Osteoblast (primary cell): ENCODE results near the gene PNMT. TPM values are rescaled to one million over a fixed set of nuclear protein-coding genes. Genes with fewer than 3 reads are reported as not detected.
"Not testable (repeated sequence)": the region's sequence is repeated elsewhere in the genome, so short reads cannot be mapped to it uniquely, and the experiment has no call there.

ENCODE experiments used
- DNase-seq: peaks from one replicate; pipeline ENCODE4 v3.0.0; 2011; ENCODE audit warnings: low spot score, mixed read lengths; ENCODE audit not compliant: insufficient read length; ENCODE audit errors: missing footprints
- H2AFZ ChIP-seq: 2 replicates; pipeline ENCODE4 v1.6.0; 2011; ENCODE audit warnings: mild to moderate bottlenecking, low read length
- H3K27ac ChIP-seq: 2 replicates; pipeline ENCODE4 v1.5.1; 2011; ENCODE audit warnings: mild to moderate bottlenecking, low read depth, low read length, moderate library complexity
- H3K27me3 ChIP-seq: 2 replicates; pipeline ENCODE4 v1.6.0; 2012; ENCODE audit warnings: mild to moderate bottlenecking, control low read depth, inconsistent platforms, low read length, moderate library complexity; ENCODE audit not compliant: insufficient read depth
- H3K36me3 ChIP-seq: 2 replicates; pipeline ENCODE4 v1.5.1; 2011; ENCODE audit warnings: mild to moderate bottlenecking, low read length, control low read depth, moderate library complexity; ENCODE audit not compliant: insufficient read depth
- H3K4me1 ChIP-seq: 2 replicates; pipeline ENCODE4 v1.5.1; 2011; ENCODE audit warnings: mild to moderate bottlenecking, low read length, control low read depth, moderate library complexity; ENCODE audit not compliant: insufficient read depth
- H3K4me2 ChIP-seq: 2 replicates; pipeline ENCODE4 v1.6.0; 2011; ENCODE audit warnings: mild to moderate bottlenecking, low read length; ENCODE audit not compliant: insufficient read depth
- H3K4me3 ChIP-seq: fragments of 200-600 bp; sonication (generic); 3 replicates; pipeline ENCODE4 v1.5.1; 2012; ENCODE audit warnings: mild to moderate bottlenecking, low read length, inconsistent platforms; ENCODE audit not compliant: insufficient read depth
- H3K79me2 ChIP-seq: 2 replicates; pipeline ENCODE4 v1.6.0; 2012; ENCODE audit warnings: mild to moderate bottlenecking, low read length, control low read depth, inconsistent platforms; ENCODE audit not compliant: insufficient read depth
- H3K9me3 ChIP-seq: 2 replicates; pipeline ENCODE4 v1.5.1; 2011; ENCODE audit warnings: low read depth, low read length, control low read depth
- H4K20me1 ChIP-seq: 2 replicates; pipeline ENCODE4 v1.6.0; 2012; ENCODE audit warnings: mild to moderate bottlenecking, low read length, control low read depth; ENCODE audit not compliant: insufficient read depth
- total RNA-seq: library from RNA; depleted of rRNA; stranded (reverse); fragments of >200 nt; gene quantifications from 2 replicates; pipeline ENCODE4 v1.2.3, GENCODE V29; 2012
- TF ChIP-seq, protein P1 (sequence below): IDR thresholded peaks from 2 replicates; pipeline ENCODE4 v1.5.1; 2011; ENCODE audit warnings: mild to moderate bottlenecking, low read depth, low read length, moderate library complexity; ENCODE audit errors: extremely low read depth

PNMT gene
- total RNA-seq, 1 donor: not detected

- TF ChIP-seq, protein P1, sequence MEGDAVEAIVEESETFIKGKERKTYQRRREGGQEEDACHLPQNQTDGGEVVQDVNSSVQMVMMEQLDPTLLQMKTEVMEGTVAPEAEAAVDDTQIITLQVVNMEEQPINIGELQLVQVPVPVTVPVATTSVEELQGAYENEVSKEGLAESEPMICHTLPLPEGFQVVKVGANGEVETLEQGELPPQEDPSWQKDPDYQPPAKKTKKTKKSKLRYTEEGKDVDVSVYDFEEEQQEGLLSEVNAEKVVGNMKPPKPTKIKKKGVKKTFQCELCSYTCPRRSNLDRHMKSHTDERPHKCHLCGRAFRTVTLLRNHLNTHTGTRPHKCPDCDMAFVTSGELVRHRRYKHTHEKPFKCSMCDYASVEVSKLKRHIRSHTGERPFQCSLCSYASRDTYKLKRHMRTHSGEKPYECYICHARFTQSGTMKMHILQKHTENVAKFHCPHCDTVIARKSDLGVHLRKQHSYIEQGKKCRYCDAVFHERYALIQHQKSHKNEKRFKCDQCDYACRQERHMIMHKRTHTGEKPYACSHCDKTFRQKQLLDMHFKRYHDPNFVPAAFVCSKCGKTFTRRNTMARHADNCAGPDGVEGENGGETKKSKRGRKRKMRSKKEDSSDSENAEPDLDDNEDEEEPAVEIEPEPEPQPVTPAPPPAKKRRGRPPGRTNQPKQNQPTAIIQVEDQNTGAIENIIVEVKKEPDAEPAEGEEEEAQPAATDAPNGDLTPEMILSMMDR: no peak
- Histone ChIP-seq H3K9me3 (no peaks in the 10 kb centered on the region), H3K27ac (no peak overlapping the region), H3K4me1 (no peaks in the 10 kb centered on the region), H3K4me3 (no peak overlapping the region), H3K27me3 (no peaks in the 10 kb centered on the region), H4K20me1 (no peaks in the 10 kb centered on the region), H3K36me3 (no peaks in the 10 kb centered on the region), H3K79me2 (peaks cover 5% of the 10 kb centered on the region), H3K4me2 (no peak overlapping the region), H2AFZ (no peak overlapping the region)
- no peak for DNase-seq
These were observed 26.8 kb downstream of the PNMT start for GRCh38 chr17:39695089-39695474.

- no peak overlapping the region for H3K4me3 ChIP-seq
- no peaks in the 10 kb centered on the region for H3K36me3 ChIP-seq
- H3K4me2 ChIP-seq: no peak overlapping the region
- no peaks in the 10 kb centered on the region for H3K9me3 ChIP-seq
- no peak for DNase-seq
- H3K27me3 ChIP-seq: no peaks in the 10 kb centered on the region
- H3K79me2 ChIP-seq: peaks cover 20% of the 10 kb centered on the region
- TF ChIP-seq, protein P1: no peak
- H2AFZ ChIP-seq: no peak overlapping the region
- H4K20me1 ChIP-seq: peaks cover 8% of the 10 kb centered on the region
- peaks cover 8% of the 10 kb centered on the region for H3K4me1 ChIP-seq
- H3K27ac ChIP-seq: no peak overlapping the region
These were observed 28.5 kb downstream of the PNMT start for GRCh38 chr17:39696731-39697130.

DNA sequence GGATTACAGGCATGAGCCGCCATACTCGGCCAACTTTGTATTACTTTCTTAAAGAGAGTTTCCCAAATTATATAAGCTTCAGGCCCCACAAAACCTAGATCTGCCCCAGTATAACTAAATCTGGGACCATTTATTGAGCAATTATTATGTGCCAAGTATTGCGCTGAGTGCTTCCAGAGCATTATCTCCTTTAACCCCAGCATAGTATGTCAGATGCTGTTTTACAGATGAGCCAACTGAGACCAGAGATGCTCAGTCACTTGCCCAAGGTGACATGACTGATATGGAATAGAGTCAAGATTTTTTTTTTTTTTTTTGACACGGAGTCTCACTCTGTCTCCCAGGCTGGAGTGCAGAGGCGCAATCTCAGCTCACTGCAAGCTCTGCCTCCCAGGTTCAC, 29.7 kb downstream of the PNMT start:
- Histone ChIP-seq H3K27me3 (no peaks in the 10 kb centered on the region), H3K79me2 (peaks cover 32% of the 10 kb centered on the region), H3K36me3 (no peaks in the 10 kb centered on the region), H2AFZ (no peak overlapping the region), H3K4me3 (no peak overlapping the region), H4K20me1 (peaks cover 12% of the 10 kb centered on the region), H3K4me2 (no peak overlapping the region), H3K9me3 (no peaks in the 10 kb centered on the region), H3K27ac (no peak overlapping the region), H3K4me1 (peaks cover 8% of the 10 kb centered on the region)
- TF ChIP-seq, protein P1: no peak
- DNase-seq: peak; percentile 53

DNA sequence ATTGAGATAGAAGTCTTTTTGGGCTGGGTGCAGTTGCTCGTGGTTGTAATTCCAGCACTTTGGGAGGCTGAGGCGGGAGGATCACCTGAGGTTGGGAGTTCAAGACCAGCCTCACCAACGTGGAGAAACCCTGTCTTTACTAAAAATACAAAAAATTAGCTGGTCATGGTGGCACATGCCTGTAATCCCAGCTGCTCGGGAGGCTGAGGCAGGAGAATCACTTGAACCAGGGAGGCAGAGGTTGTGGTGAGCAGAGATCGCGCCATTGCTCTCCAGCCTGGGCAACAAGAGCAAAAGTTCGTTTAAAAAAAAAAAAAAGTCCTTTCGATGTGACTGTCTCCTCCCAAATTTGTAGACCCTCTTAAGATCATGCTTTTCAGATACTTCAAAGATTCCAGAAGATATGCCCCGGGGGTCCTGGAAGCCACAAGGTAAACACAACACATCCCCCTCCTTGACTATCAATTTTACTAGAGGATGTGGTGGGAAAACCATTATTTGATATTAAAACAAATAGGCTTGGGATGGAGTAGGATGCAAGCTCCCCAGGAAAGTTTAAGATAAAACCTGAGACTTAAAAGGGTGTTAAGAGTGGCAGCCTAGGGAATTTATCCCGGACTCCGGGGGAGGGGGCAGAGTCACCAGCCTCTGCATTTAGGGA, 31.0 kb downstream of the PNMT start:
- peaks cover 20% of the 10 kb centered on the region for H4K20me1 ChIP-seq
- H3K79me2 ChIP-seq: peaks cover 45% of the 10 kb centered on the region
- H3K4me2 ChIP-seq: peak overlapping the region; percentile 86
- H3K27ac ChIP-seq: peak overlapping the region; percentile 19
- not testable (repeated sequence) for H3K36me3 ChIP-seq, H3K27me3 ChIP-seq, H3K4me1 ChIP-seq, H3K9me3 ChIP-seq
- H3K4me3 ChIP-seq: peak overlapping the region; percentile 76
- peak; percentile 93 for DNase-seq
- peak overlapping the region; percentile 83 for H2AFZ ChIP-seq
